ENCODE data around the gene TLCD2. TPM values are rescaled to one million over a fixed set of nuclear protein-coding genes. Genes with fewer than 3 reads are reported as not detected.
A peak's percentile ranks its signal among the peaks of the same experiment; 100 is the strongest.

TLCD2 gene
- total and polyA plus RNA-seq, 2 of the 13 experiments (the other 11 are each of a cell fraction or from before 2014, with no cell fraction given): 0.90 to 1.1 TPM

DNA sequence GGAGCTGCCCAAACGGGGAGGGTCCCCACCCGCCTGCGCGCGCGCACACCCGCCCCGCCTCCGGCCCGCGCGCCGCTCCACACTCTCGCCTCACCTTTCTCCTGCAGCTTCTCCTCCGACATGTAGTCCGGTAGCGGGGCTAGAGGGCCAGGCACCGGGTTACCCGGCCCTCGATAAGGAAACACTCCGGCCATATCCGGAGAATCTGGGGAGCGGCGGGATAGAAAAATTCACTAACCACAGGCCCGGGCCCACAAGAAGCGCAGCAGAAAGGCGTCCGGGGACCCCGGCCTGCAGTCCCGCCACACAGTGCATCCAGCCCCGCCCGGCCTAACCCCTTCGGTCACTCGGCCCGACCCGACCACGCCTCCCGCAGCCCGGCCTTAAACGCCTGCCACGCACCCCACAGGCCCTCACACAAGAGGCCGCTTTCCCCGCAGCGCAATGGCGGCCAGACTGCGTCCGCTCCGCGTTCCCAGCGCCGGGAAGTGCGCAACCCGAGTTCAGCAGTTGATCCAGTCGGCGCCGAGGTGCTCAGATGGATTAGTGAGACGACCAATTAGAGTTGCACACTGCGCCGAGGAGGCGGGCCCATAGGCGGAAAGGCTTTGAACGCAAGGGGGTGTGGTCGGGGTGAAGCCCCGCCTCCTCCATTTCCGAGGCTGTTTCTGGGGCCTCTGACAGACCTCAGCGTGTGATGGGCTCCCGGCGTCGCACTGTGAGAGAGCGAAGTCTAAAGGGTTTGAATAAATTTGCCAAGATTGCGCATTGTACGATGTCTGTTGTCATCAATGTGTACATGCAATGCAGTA lies 25.6 kb downstream of the TLCD2 start, which contains the start of gene PRPF8 (continued):
- TF ChIP-seq, protein P1, sequence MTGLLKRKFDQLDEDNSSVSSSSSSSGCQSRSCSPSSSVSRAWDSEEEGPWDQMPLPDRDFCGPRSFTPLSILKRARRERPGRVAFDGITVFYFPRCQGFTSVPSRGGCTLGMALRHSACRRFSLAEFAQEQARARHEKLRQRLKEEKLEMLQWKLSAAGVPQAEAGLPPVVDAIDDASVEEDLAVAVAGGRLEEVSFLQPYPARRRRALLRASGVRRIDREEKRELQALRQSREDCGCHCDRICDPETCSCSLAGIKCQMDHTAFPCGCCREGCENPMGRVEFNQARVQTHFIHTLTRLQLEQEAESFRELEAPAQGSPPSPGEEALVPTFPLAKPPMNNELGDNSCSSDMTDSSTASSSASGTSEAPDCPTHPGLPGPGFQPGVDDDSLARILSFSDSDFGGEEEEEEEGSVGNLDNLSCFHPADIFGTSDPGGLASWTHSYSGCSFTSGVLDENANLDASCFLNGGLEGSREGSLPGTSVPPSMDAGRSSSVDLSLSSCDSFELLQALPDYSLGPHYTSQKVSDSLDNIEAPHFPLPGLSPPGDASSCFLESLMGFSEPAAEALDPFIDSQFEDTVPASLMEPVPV (CRISPR knock-in tag; IDR thresholded peaks at IDR 0.05): peak; percentile 57
- TF ChIP-seq MED1 (CRISPR knock-in tag; IDR thresholded peaks at IDR 0.05): peak; percentile 42
- TF ChIP-seq HNRNPL (IDR thresholded peaks at IDR 0.05; ENCODE audit: low read depth, low read length): 0 out of 2 replicates have a peak, but pooled peaks have one; percentile 47
- no peak for TF ChIP-seq ZNF207 (IDR thresholded peaks at IDR 0.05; ENCODE audit: borderline replicate concordance)
- no peak for TF ChIP-seq EHMT2 (IDR thresholded peaks at IDR 0.05; ENCODE audit: borderline replicate concordance, low read depth, low read length)
- peak; percentile 72; the same call in 1 of the 2 replicates for TF ChIP-seq RXRA (CRISPR knock-in tag; IDR thresholded peaks at IDR 0.05)
- no peak for TF ChIP-seq TEAD2 (CRISPR knock-in tag; IDR thresholded peaks at IDR 0.05)
- TF ChIP-seq NFIC (IDR thresholded peaks at IDR 0.05; ENCODE audit: low read length): no peak
- TF ChIP-seq, protein P2, sequence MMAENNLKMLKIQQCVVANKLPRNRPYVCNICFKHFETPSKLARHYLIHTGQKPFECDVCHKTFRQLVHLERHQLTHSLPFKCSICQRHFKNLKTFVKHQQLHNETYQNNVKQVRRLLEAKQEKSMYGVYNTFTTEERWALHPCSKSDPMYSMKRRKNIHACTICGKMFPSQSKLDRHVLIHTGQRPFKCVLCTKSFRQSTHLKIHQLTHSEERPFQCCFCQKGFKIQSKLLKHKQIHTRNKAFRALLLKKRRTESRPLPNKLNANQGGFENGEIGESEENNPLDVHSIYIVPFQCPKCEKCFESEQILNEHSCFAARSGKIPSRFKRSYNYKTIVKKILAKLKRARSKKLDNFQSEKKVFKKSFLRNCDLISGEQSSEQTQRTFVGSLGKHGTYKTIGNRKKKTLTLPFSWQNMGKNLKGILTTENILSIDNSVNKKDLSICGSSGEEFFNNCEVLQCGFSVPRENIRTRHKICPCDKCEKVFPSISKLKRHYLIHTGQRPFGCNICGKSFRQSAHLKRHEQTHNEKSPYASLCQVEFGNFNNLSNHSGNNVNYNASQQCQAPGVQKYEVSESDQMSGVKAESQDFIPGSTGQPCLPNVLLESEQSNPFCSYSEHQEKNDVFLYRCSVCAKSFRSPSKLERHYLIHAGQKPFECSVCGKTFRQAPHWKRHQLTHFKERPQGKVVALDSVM (CRISPR knock-in tag; IDR thresholded peaks at IDR 0.05): 0 out of 2 replicates have a peak, but pooled peaks have one; percentile 25
- TF ChIP-seq ZNF337 (CRISPR knock-in tag; IDR thresholded peaks at IDR 0.05; ENCODE audit: borderline replicate concordance, low read depth): 0 out of 2 replicates have a peak, but pooled peaks have one; percentile 48
- TF ChIP-seq CBFB (CRISPR knock-in tag; IDR thresholded peaks at IDR 0.05): no peak
- TF ChIP-seq, protein P3, sequence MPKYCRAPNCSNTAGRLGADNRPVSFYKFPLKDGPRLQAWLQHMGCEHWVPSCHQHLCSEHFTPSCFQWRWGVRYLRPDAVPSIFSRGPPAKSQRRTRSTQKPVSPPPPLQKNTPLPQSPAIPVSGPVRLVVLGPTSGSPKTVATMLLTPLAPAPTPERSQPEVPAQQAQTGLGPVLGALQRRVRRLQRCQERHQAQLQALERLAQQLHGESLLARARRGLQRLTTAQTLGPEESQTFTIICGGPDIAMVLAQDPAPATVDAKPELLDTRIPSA (CRISPR knock-in tag; IDR thresholded peaks at IDR 0.05; ENCODE audit: borderline replicate concordance): no peak
- TF ChIP-seq ZNF256 (CRISPR knock-in tag; conservative IDR thresholded peaks at IDR 0.05): no peak; the same call in 1 of the 2 replicates
- TF ChIP-seq MIXL1 (CRISPR knock-in tag; IDR thresholded peaks at IDR 0.05): peak; percentile 12; the same call in 1 of the 2 replicates
- no peak for TF ChIP-seq PRMT3 (CRISPR knock-in tag; IDR thresholded peaks at IDR 0.05; ENCODE audit: borderline replicate concordance, low read depth)
- no peak for TF ChIP-seq HDAC2 (CRISPR knock-in tag; IDR thresholded peaks at IDR 0.05)
- TF ChIP-seq SMAD1 (CRISPR knock-in tag; IDR thresholded peaks at IDR 0.05; ENCODE audit: borderline replicate concordance, low read depth): 0 out of 2 replicates have a peak, but pooled peaks have one; percentile 43
- TF ChIP-seq, protein P4, sequence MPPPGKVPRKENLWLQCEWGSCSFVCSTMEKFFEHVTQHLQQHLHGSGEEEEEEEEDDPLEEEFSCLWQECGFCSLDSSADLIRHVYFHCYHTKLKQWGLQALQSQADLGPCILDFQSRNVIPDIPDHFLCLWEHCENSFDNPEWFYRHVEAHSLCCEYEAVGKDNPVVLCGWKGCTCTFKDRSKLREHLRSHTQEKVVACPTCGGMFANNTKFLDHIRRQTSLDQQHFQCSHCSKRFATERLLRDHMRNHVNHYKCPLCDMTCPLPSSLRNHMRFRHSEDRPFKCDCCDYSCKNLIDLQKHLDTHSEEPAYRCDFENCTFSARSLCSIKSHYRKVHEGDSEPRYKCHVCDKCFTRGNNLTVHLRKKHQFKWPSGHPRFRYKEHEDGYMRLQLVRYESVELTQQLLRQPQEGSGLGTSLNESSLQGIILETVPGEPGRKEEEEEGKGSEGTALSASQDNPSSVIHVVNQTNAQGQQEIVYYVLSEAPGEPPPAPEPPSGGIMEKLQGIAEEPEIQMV (CRISPR knock-in tag; IDR thresholded peaks at IDR 0.05; ENCODE audit: low read depth): peak; percentile 83; the same call in 1 of the 2 replicates
- TF ChIP-seq ZSCAN31 (CRISPR knock-in tag; IDR thresholded peaks at IDR 0.05; ENCODE audit: low read depth): 0 out of 2 replicates have a peak, but pooled peaks have one; percentile 47
- no peak for TF ChIP-seq ZNF124 (CRISPR knock-in tag; IDR thresholded peaks at IDR 0.05)
- no peak for TF ChIP-seq NFE2L1 (CRISPR knock-in tag; IDR thresholded peaks at IDR 0.05; ENCODE audit: borderline replicate concordance)
- no peak for TF ChIP-seq RAD51 (IDR thresholded peaks at IDR 0.05; ENCODE audit: borderline replicate concordance)
- no peak for TF ChIP-seq NFATC3 (CRISPR knock-in tag; IDR thresholded peaks at IDR 0.05)
- TF ChIP-seq TSC22D2 (CRISPR knock-in tag; IDR thresholded peaks at IDR 0.05; ENCODE audit: borderline replicate concordance): 0 out of 2 replicates have a peak, but pooled peaks have one; percentile 54
- TF ChIP-seq NFKBIZ (CRISPR knock-in tag; IDR thresholded peaks at IDR 0.05): no peak

Data from HepG2 (cell line).